Neutrophil (primary cell): ENCODE data around the gene MYO1D.

Source experiments
- H3K27ac ChIP-seq: fragments of 200-600 bp; sonication (generic); 2 replicates; pipeline ENCODE4 v1.5.1; 2016; ENCODE audit warnings: mild to moderate bottlenecking, moderate library complexity
- H3K27me3 ChIP-seq: fragments of 200-600 bp; sonication (generic); 2 replicates; pipeline ENCODE4 v1.6.0; 2016; ENCODE audit warnings: mild to moderate bottlenecking
- H3K36me3 ChIP-seq: fragments of 200-600 bp; sonication (generic); 2 replicates; pipeline ENCODE4 v1.5.1; 2017
- H3K4me1 ChIP-seq, 2 experiments: fragments of 200-600 bp in 1 of 2; sonication (generic) in 1 of 2; 1 replicate in 1 of 2; 2 replicates in 1 of 2; pipeline versions ENCODE4 v1.5.1 to v1.6.1; 2013 to 2016; ENCODE audit warnings: low read depth in 1 of 2, low read length in 1 of 2, mild to moderate bottlenecking in 1 of 2, moderate library complexity in 1 of 2; ENCODE audit not compliant: control insufficient read depth in 1 of 2, insufficient read depth in 1 of 2
- H3K4me3 ChIP-seq, 2 experiments: fragments of 200-600 bp in 1 of 2; sonication (generic) in 1 of 2; 1 replicate in 1 of 2; 2 replicates in 1 of 2; pipeline ENCODE4 v1.5.1; 2013 to 2016; ENCODE audit warnings: low read depth in 1 of 2, low read length in 1 of 2, mild to moderate bottlenecking in 1 of 2, moderate library complexity in 1 of 2
- H3K9me3 ChIP-seq: fragments of 200-600 bp; sonication (generic); 2 replicates; pipeline ENCODE4 v1.5.1; 2016
- TF ChIP-seq, protein P1 (sequence below): fragments of 200-600 bp; sonication (generic); IDR thresholded peaks from 2 replicates; pipeline ENCODE4 v1.5.1; 2016; ENCODE audit warnings: antibody characterized with exemption

The MYO1D gene

GRCh38 chr17:32546031-32546444 lies 330.9 kb downstream of the MYO1D start:
- Histone ChIP-seq H3K4me1 (no peaks in the 10 kb centered on the region), H3K4me3 (no peak overlapping the region), H3K27me3 (peaks cover 13% of the 10 kb centered on the region), H3K9me3 (no peaks in the 10 kb centered on the region), H3K27ac (no peak overlapping the region), H3K36me3 (no peaks in the 10 kb centered on the region)
- TF ChIP-seq, protein P1, sequence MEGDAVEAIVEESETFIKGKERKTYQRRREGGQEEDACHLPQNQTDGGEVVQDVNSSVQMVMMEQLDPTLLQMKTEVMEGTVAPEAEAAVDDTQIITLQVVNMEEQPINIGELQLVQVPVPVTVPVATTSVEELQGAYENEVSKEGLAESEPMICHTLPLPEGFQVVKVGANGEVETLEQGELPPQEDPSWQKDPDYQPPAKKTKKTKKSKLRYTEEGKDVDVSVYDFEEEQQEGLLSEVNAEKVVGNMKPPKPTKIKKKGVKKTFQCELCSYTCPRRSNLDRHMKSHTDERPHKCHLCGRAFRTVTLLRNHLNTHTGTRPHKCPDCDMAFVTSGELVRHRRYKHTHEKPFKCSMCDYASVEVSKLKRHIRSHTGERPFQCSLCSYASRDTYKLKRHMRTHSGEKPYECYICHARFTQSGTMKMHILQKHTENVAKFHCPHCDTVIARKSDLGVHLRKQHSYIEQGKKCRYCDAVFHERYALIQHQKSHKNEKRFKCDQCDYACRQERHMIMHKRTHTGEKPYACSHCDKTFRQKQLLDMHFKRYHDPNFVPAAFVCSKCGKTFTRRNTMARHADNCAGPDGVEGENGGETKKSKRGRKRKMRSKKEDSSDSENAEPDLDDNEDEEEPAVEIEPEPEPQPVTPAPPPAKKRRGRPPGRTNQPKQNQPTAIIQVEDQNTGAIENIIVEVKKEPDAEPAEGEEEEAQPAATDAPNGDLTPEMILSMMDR, result no peak

DNA sequence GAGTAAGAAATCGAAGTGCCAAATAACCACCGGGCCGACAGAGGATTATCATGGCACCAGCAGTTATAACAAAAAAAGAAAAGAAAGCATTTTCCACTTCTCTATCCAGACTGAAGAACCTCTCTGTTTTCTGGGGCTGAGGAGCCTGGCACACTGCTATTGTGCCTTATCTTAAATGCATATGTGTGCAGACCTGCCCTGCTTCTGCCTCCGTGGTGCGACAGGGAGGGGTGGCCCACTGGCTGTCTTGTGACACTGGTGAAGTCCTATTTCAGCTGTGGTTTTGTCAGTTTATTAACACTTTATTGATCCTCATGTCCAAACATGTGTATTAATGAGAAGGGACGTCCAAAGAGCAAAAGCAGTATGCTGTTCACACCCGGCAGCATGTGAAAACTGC lies 334.7 kb downstream of the MYO1D start:
- no peaks in the 10 kb centered on the region for H3K9me3 ChIP-seq
- TF ChIP-seq, protein P1, result no peak
- peaks cover 13% of the 10 kb centered on the region for H3K27me3 ChIP-seq
- H3K4me1 ChIP-seq, result no peaks in the 10 kb centered on the region
- no peak overlapping the region for H3K4me3 ChIP-seq
- H3K36me3 ChIP-seq, result no peaks in the 10 kb centered on the region
- H3K27ac ChIP-seq, result no peak overlapping the region

GRCh38 chr17:32541640-32542039 lies 335.3 kb downstream of the MYO1D start:
- Histone ChIP-seq H3K36me3 (no peaks in the 10 kb centered on the region), H3K27me3 (peaks cover 13% of the 10 kb centered on the region), H3K27ac (no peak overlapping the region), H3K4me1 (no peaks in the 10 kb centered on the region), H3K9me3 (no peaks in the 10 kb centered on the region), H3K4me3 (no peak overlapping the region)
- TF ChIP-seq, protein P1, result no peak

DNA sequence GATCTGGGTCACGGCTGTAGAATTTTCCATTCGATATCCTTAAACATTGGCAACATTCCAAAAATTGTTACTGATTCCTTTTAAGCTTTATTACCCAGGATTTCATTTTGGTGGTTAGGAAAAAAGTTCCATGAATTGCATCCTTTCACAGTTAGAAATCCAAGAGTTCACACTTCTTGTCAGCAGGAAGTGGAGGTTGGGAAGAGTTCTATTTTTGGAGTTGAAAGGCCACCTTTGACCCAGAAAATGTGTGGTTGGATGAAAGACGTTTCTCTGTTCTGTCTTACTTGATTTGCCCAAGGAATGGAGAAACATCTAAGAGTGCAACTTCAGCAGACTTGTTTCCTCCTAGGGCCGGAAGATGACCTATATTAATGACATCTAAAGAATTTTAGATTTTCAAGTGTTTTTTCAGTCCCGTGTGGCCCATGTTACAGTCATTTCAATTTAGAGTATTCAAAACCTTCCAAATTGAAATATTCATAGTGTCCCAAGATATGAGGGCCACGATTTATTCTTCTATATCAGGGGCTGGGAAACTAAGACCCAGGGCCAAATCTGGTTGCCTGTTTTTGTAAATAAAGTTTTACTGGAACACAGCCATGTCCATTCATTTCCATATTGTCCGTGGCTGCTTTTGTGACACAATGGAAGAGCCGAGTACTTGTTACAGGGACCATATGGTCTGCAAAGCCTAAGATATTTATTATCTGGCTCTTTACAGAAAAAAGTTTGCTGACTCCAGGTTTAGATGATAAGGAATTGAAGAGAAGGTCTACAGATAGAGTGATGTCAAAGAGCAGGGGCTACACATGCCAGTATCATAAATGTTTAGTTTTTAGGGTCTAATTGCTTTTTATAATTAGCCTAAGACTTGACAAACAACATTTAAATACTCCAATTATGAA lies 339.9 kb downstream of the MYO1D start:
- Histone ChIP-seq H3K27me3 (peaks cover 14% of the 10 kb centered on the region), H3K9me3 (no peaks in the 10 kb centered on the region), H3K27ac (no peak overlapping the region), H3K36me3 (no peaks in the 10 kb centered on the region), H3K4me1 (no peaks in the 10 kb centered on the region), H3K4me3 (no peak overlapping the region)
- TF ChIP-seq, protein P1, result no peak

DNA sequence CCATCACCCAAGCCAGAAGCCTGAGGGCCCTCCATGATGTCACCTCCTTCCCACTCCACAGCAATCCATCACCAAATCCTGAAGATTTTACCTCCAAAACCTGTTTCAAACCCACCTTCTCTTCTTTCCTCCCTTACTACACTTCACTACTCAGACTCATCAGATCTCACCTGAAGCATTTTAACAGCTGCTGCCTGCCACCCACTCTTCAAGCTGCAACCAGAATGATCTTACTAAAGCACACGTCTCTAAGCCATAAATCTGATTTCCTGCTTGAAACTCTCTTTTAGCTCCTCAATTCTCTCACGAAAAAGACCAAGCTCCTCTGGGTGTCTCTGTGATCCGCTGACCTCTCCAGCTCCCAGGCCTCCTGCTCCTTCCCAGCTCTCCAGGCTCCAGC lies 343.6 kb downstream of the MYO1D start:
- no peak overlapping the region for H3K4me3 ChIP-seq
- H3K36me3 ChIP-seq, result no peaks in the 10 kb centered on the region
- no peaks in the 10 kb centered on the region for H3K9me3 ChIP-seq
- no peak overlapping the region for H3K27ac ChIP-seq
- peaks cover 33% of the 10 kb centered on the region for H3K27me3 ChIP-seq
- TF ChIP-seq, protein P1, result no peak
- no peaks in the 10 kb centered on the region for H3K4me1 ChIP-seq
